Kidney glomerular epithelial cell (primary cell): ENCODE measurements around the gene MAGI2.
A peak's percentile ranks its signal among the peaks of the same experiment; 100 is the strongest.

ENCODE experiments used
- DNase-seq: peaks from one replicate; lab custom pipeline; 2025; lab: John Stamatoyannopoulos, UW

The MAGI2 gene

DNA sequence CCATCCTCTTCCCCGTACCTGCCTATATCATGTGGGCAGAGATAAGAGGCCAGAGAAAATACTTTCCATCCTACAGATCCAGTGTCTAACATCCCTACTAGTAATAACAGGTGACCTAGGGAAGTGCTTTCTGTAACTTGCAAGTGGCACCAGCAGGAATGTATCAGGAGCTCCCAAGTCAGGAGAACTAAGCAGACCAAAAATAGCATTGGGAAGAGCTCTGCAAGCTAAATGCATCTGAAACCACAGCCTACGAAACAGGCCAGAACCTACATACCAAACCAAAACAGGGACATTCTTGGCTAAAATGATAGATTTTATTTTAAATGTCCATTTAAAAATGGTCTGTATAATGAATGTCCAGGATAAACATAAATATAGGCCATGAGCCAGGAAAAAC, 974.1 kb downstream of the MAGI2 start:
- DNase-seq, result no peak

DNA sequence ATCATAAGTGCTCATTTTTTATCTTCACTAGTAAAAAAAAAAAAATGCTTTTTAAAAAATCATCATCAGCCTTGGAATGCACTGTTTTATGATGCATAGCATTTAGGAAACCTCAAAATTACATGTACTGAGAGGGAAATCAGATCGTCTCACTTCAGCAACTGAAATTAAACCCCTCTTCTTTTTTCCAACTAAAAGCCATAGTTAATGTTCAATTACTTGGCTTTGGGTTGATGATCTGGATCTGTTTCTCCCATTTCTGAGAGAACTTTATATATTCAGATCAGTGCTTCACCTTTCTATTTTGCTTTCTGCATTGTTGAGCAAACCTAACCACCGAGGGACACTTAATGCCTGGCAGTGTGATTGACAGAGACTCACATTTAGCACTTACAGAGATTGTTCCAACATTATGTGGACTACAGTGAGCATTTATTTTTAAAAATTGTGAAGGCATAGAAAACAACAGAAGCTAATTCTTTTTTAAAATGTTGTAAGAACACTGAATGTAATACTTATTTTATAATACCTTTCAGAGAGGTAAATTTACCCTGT, 976.5 kb downstream of the MAGI2 start:
- DNase-seq, result peak; percentile 57

DNA sequence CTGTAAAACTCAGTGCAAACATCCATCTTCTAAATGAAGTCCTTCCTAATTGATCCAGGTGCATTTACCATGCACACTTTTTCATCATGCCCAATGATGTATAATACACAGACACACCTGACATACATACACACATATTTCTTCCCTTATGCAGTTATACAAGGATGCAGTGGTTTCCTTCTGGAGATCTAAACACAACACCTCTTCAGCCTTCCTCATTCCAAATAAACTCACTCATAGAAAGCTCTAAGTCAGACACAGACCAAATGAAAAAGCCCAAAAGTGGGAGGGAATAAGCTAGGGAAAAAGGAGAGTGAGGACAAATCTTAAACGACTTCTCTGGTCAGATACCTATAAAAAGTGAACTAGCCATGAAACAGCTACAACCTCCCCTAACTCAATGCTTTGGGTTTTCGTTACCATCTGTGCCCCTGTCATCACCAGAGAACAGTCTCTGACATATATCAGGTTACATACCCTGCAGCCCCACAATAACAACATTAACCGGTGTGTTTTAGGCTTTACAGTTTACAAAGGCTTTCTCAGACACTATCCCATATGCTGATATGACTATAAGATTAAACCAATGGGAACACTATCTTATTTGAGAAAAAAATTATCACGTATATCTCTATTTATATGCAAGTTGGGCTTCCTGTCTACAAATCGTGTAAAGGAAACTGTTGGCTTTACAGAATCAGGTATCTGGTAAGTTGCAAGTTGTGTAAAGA, 979.7 kb downstream of the MAGI2 start:
- no peak for DNase-seq

DNA sequence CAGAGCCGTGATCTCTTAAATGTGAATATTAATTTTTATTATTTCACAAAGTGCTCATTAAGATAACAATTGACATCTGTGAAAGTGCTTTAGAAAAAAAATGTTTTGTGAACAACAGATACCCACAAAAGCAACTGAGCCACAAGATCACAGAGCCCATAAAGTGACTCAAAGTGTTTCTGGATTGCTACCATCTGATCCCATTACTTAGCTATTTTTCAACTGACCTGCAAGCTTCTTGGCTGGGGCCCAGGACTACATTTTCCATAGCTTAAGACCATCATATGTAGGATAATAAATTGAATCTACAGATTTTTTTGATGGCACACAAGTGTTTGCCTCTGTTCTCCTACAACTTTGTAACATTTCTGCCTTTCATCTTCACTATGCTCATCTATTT, 980.4 kb downstream of the MAGI2 start:
- no peak for DNase-seq

DNA sequence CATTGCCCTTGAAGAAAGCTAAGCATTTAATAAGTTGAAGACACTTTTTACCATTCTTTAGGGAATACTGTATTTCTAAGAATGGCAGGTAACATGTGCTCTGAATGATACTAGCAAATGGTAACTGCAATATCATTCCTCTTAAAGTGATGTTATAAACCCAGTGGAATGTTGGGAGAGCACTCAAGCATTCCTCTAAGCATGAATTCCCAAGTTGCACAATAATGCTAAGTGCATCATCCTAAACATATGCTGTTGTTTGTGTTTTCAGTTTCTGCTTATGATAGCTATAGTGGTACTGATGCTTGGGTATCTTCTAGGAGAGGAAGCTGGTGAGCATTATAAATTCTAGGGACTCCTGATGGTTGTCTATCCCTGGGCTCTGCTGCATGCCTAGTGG, 980.9 kb downstream of the MAGI2 start:
- peak; percentile 68 for DNase-seq

DNA sequence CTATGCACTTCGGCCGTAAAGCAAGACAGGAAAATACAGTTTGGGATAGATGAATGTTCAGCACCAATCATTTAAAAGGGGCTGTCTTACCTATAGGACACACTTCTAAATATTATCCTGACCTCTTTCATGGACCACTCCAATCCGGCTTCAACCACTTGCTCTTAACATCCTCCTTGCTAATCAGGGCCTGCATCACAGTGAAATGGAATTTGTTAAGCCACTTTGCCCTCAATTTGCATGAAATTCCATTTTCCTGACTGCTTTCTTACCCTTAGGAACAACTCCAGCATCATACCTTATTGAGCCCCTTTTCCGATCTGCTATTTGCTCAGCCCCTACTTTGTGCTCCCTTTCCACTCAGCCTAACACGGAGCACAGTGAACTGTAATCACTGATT, 987.6 kb downstream of the MAGI2 start:
- no peak for DNase-seq

DNA sequence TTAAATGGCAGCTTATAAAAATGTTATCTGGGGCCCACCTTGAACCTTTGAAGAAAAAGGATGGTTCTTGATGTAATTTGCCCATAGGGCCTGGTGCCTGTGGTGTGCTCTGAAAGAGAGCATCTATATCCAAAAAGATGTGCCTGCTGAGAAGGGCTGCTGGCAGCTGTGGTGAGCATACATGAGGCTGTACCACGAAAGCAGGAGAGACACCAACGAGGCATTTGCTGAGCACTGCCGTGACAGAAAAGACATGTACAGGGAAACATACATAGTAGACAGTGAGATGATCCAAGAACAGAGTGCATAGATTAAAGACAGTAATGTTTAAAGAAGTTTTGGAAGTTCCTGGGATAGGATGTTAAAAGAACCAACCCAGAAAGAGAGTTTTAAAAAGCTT, 990.4 kb downstream of the MAGI2 start:
- DNase-seq, result no peak

DNA sequence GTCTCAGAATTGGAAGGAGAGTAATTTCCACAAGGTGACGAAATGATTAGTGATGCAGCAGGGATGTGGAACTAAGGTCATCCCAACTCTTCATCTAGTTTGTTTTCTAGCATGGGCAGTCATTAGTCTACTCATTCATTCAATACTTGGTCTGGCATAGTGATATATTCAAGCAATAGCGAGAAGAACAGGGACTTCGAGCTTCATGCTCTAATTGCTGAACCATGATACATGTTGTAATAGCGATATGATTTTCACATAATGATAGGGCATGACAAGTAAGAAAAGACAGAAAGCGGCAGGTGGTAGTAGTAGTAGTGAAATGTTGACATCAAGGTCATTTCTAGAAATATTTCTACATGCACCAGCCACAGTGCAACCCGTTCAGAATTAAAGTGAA, 1002.8 kb downstream of the MAGI2 start:
- no peak for DNase-seq

DNA sequence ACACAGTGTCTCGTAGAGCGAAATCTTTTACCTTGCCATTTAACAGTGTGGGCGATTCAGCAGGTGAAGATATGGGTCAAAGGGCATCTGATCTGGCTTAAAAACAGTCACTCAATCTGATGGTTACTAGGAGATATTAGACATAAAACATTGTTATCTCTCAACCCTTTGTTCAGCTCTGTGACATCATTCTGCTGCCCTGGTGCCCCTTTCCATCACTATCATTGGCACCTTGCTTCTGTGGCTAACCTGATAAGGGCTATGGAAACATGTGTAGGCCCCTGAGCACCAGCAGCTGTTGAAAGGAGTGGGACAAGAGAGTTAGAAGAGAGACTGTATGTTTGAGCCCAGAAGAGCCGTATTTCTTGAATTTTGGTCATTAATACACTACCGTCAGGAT, 1004.6 kb downstream of the MAGI2 start:
- DNase-seq, result no peak

DNA sequence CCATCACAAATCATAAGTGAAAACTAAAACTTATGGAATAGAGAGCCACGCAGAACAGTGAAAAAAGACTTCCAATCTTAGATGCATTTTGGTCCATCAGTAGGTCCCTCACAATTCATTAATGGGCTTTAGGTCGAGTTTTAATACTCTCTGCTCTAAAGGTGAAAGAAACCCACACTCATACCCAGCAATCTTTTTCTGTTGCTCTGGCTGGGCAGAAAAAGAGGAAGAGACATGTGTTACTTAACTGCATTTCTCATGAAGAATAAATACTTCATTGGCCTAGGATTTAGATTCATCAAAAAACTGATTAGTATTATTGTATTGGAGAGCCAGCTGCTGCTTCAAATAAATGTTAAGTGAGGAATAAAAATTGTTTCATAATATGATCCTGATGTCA, 1009.2 kb downstream of the MAGI2 start:
- DNase-seq, result no peak

DNA sequence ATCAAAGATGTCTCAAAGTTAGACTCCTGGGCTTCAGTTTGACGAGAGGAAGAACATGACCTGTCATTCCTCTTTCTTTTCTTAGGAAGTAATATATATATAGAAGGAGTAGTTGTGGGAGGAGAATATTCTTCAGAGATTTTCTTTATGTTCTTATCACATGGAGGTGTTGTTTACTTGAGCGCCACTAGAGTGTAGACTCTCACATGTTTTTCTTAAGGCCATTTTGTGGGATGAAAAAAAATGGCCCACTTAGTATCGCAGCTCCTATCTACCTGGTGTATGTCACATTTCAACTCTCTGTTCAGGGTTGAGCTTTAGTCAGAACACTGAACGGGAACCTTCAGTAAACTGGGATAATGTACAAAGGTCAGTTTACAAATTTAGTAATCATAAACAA, 1009.7 kb downstream of the MAGI2 start:
- no peak for DNase-seq

DNA sequence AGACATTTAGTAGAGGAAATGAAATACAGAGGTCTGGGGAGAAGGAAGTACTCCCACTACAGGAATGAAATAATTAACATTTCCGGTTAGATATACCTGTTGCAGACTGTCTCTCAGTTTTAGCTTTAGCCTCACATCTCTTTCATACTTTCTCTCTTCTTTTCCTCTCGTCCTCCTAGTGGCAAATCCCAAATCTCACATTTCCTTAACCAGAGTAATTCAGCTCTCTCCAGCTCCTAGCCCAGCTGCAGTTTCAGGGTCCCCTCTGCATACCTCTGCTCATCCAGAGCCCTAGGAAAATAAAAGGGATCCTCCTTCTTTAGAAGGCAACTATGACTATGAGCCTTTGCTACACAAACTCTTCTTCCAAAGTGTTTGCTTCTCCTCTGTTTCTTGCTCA, 1011.7 kb downstream of the MAGI2 start:
- DNase-seq, result no peak

DNA sequence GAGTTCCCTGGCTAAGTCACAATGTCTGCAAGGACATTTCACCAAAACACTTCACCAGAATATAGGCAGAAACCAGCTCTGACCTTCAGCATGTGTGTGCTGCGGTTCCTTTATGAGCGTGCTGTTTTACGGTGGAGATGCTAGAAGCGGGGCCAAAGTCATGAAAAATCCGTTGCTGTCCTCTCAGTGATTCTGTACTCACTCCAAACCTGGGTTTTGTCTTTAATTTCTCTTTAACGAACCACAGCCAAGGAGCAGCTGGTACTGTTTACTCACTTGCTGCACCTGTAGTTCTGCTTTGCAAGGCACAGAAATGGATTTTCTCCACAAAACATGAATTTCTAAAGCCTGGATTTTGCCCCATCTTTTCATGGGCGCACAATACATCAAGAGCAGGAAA, 1015.0 kb downstream of the MAGI2 start:
- no peak for DNase-seq

DNA sequence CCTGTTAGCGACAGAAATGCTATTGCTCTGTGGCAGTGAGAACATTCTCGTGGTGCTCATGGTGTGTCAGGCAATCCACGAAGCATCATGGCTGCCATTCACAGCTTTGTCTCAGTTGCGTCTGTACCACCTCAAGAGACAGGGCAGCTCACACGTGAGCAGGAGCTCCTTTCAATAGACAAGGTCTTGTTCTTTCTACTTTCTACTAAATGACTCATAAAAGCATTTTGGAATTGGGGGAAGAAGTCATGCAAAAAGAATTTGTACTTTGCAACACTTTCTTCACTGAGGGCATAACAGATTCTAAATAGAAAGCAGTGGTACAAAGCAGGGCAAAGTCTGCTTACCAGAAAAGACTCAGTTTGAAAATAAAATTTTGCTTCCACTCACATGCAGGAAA, 1016.3 kb downstream of the MAGI2 start:
- DNase-seq, result peak; percentile 56

DNA sequence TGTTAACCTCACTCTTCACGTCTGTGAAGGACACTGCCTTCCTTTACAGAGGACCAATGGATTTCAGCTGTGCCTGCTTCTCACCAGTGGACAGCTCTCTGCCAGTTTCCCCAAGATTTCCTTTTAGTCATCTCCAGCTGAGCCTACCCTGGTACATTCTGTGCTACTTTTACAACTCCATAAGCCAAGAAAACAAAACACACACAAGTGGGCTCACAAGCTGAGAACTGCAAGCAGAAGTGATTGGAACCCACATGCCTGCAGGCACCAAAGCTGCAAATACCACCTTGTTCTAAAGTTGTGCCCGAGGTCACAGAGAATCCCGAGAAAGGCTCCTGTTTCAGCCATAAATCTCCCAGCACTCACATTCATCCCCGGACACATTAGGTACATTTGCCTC, 1018.1 kb downstream of the MAGI2 start:
- no peak for DNase-seq

DNA sequence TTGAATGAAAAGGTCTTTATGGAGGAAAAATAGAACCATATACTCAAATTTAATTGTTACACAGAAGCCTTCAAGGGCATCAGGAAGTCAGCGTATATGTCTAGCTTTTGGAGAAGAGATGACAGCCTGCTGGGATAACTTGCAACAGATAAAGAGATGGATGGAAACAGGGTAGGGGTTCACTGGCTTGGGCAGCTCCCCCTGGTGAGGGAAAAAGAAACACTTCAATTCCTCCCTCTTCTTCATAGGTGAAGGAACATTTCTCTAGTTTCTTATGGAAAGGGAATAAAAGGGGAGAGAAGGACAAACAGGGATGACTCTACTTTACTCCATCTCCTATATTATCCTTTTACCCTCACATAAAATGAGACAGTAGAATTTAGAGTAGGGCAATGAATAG, 1019.2 kb downstream of the MAGI2 start:
- no peak for DNase-seq

DNA sequence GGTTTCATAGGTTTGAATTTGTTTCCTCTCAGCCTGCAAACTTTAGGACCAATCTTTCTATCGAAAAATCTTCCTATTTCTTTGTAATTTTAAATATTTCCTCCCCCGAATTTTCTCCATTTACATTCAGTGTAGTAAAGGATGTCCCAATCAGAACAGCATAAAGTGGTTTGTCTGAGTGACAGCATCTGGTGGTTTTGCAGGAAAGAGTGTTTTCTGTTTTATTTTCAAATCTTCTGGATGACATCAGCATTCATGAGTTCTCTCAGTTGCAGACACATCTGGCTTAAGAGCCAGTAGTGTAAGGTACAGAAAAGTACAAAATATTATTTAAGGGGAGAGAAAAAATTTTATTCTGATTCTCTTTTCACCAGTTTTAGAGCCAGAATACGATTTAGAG, 1020.0 kb downstream of the MAGI2 start:
- no peak for DNase-seq

DNA sequence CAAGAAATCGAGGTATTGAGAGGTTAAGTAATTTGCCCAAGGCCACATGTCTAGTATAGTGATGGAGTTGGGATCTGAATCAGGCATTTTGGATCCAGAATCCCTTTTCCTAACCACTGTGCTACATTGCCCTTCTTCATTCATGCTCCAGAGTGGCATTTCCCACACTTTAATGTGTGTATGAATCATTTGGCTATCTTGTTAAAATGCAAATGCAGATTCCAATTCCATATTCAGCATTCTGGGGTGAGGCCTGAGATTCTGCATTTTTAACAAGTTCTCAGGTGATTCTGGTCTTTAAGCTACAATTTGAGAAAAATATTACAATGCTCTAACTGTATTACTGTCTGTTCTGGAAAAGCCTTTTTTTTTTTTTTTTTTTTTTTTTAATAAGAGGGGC, 1023.6 kb downstream of the MAGI2 start:
- no peak for DNase-seq

DNA sequence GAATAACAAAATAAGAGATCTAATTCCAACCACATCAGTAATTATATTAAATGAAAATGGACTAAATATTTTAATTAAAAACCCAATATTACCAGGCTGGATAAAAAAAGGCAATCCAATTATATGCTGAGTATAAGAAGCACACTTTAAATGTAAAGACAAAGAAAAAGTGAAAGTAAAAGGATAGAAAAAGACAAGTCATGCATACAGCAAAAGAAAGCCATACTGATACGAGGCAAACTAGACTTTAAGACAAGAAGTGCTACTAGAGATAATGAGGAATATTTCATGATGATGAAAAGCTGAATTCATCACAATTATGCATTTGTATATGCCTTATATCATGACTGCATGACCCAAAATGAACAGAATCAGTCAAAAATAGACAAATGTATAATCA, 1026.3 kb downstream of the MAGI2 start:
- no peak for DNase-seq

DNA sequence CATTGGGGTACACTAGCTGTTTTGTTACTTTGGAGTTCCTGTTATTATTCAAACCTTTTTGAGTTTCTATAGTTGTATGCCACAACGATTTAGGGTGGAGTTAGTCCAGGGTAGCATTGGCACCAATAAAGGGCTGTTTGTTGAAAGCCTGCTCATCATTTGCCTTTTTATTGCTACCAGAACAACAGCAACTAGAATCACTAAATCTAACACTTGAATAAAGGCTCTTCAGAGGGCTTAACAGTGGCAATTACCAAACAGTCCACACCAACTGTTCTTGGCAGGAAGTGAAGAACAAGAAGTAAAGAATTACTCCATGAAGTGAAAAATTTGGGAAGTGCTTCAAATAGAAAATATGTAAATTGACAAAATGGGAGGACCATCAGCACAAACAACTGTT, 1033.5 kb downstream of the MAGI2 start:
- DNase-seq, result no peak

DNA sequence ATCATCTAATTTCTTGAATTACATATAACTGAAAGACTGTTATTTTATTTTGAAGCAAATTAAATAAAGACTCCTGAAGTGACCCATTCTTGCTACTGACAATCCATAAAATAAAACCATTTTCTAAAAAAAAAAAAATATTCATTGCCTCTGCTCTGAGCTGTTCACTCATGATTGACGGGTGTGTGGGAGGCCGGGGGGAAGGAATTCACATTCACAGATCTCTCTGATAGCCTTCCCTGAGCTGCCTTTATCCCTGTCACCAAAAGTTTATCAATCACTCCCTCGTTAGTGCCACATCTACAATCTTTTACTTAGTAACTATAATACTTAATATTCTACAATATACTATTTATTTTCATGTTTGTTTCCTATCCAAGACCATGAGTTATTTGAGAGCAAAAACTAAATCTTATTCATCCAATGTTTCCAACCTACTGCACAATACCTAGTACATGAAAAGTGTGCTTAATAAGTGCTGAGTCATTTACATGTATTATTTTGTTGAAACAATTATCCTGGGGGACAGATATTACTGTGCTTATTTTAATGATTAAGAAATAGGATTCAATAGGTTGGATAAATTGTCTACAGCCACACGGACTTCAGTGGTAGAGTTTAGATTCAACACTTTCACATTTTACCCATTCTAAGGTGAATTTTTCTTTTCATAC, 1036.2 kb downstream of the MAGI2 start:
- no peak for DNase-seq

DNA sequence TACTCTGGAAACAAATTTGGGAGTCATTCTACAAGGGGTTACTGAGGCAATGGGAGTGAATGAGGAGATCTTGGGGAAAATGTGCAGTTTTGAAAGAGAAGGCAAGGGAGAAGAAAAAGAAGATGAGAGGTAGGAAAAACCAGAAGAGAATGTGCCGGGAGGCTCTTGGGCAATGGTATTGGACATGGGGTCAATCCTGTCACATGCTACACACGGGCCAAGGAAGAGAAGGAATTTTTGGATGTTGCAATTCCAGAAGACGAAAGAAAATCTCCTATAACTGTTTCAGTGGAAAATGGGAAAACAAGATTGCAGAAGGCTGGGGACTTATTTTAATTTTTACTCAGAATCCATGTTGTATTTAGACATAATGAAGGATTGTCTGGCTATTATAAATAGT, 1039.9 kb downstream of the MAGI2 start:
- no peak for DNase-seq

DNA sequence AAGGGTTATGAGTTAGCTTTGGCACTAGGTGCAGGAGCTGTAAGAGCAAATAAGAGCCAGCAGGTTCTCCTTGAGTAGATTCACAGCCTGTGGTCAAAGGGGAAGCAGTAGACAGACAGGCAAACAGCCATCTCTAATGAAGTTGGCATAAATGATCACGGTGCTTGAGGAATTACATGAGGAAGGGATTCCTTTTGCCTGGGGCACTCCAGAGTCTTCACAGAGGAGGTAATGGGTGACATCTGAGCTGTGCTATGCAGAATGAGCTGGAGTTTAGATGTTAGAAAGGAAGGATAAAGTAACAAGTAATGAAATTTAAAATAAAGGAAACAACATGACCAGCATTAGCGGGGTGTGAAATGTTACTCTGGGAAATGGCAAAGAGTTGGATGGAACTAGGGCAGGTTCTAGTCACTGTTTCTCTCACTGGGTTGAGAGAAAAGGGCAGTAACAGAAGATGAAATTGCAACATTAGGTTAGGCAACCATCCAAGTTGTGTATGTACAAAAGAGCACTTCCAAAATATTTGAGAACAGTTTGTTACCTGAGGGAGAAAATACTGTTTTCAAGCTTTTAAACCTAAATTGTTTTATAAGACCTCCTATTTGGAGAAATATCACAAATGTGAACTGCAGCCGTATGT, 1041.1 kb downstream of the MAGI2 start:
- no peak for DNase-seq
